Measurements from ENCODE around the gene PCDHA2. TPM values are rescaled to one million over a fixed set of nuclear protein-coding genes. Genes with fewer than 3 reads are reported as not detected.
"Not testable (repeated sequence)": the region's sequence is repeated elsewhere in the genome, so short reads cannot be mapped to it uniquely, and the experiment has no call there.

PCDHA2 gene
- total RNA-seq, 4 donors from 2014 or later: 0.12 to 0.93 (median 0.47) TPM; not detected in 1

DNA sequence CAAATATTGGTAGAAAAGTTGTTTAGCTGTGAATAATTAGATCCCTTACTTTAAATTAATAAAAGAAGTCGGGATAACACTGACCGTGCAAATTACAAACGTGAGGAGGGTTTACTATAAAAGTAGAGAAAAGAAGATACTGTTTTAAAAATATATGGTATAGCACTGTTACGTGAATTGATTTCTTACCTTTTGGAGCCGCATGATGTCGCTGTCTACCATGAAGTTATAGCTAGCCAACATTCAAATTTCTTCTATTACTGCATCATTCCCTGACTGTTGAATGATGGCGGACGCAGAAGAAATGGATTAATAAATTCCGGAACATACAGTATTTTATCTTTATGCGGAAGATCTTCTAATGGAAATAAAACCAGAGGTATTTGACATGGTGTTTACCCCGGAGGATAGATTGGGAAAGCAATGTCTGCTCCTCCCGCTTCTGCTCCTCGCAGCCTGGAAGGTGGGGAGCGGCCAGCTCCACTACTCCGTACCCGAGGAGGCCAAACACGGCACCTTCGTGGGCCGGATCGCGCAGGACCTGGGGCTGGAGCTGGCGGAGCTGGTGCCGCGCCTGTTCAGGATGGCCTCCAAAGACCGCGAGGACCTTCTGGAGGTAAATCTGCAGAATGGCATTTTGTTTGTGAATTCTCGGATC is 33.2 kb downstream of the PCDHA2 start, which contains the start of gene PCDHA6:
PCDHA6 (plus strand) TSS at position 257 of the 658 bp plus-strand sequence; CDS start at position 389, 132 bp downstream.
- DNase-seq (ENCODE audit: low spot score): no peak
- ATAC-seq (ENCODE audit: low FRiP score): no peak
- TF ChIP-seq, protein P1, sequence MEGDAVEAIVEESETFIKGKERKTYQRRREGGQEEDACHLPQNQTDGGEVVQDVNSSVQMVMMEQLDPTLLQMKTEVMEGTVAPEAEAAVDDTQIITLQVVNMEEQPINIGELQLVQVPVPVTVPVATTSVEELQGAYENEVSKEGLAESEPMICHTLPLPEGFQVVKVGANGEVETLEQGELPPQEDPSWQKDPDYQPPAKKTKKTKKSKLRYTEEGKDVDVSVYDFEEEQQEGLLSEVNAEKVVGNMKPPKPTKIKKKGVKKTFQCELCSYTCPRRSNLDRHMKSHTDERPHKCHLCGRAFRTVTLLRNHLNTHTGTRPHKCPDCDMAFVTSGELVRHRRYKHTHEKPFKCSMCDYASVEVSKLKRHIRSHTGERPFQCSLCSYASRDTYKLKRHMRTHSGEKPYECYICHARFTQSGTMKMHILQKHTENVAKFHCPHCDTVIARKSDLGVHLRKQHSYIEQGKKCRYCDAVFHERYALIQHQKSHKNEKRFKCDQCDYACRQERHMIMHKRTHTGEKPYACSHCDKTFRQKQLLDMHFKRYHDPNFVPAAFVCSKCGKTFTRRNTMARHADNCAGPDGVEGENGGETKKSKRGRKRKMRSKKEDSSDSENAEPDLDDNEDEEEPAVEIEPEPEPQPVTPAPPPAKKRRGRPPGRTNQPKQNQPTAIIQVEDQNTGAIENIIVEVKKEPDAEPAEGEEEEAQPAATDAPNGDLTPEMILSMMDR (IDR thresholded peaks at IDR 0.05): no peak

DNA sequence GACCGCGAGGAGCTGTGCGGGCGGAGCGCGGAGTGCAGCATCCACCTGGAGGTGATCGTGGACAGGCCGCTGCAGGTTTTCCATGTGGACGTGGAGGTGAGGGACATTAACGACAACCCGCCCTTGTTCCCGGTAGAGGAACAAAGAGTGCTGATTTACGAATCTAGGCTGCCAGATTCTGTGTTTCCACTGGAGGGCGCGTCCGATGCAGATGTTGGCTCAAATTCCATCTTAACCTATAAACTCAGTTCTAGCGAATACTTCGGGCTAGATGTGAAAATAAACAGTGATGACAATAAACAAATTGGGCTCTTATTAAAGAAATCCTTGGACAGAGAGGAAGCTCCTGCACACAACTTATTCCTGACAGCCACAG is 33.7 kb downstream of the PCDHA2 start:
- TF ChIP-seq, protein P1 (IDR thresholded peaks at IDR 0.05): no peak
- ATAC-seq (ENCODE audit: low FRiP score) (no peak), DNase-seq (ENCODE audit: low spot score) (no peak)

DNA sequence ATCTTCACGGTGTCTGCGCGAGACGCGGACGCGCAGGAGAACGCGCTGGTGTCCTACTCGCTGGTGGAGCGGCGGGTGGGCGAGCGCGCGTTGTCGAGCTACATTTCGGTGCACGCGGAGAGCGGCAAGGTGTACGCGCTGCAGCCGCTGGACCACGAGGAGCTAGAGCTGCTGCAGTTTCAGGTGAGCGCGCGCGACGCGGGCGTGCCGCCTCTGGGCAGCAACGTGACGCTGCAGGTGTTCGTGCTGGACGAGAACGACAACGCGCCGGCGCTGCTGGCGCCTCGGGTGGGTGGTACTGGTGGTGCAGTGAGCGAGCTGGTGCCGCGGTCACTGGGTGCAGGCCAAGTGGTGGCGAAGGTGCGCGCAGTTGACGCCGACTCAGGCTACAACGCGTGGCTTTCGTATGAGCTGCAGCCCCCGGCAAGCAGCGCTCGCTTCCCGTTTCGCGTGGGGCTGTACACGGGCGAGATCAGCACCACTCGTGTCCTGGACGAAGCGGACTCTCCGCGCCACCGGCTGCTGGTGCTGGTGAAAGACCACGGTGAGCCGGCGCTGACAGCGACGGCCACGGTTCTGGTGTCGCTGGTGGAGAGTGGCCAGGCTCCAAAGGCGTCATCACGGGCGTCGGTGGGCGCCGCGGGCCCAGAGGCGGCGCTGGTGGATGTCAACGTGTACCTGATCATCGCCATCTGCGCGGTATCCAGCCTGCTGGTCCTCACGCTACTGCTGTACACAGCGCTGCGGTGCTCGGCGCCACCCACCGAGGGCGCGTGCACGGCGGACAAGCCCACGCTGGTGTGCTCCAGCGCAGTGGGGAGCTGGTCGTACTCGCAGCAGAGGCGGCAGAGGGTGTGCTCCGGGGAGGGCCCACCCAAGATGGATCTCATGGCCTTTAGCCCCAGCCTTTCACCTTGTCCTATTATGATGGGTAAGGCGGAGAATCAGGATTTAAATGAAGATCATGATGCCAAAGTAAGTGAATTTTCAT is 35.2 kb downstream of the PCDHA2 start:
- ATAC-seq (ENCODE audit: low FRiP score); DNase-seq (ENCODE audit: low spot score): not testable (repeated sequence)

DNA sequence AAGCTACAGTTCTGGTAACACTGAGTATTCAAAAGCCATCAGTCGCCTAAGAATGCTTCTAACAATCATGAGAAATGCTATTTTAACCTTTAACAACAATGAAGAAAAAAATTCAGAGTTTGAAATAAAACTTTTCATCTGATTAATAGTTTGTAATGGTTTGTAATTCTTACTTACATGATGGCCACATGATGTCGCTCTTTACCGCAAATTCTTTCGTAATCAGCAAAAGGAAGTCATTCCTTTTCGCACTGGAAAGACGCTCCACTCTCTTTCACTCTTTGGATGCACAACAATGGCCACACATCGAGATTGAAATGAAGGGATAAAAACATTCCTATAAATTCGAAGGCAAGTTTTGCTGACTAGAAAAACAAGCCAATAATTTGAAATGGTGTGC is 39.3 kb downstream of the PCDHA2 start, which contains the start of gene PCDHA7:
PCDHA7 (plus strand) TSS at position 277 of the 400 bp plus-strand sequence; CDS start at position 392, 115 bp downstream.
- TF ChIP-seq, protein P1 (IDR thresholded peaks at IDR 0.05): no peak
- DNase-seq (ENCODE audit: low spot score) (no peak), ATAC-seq (ENCODE audit: low FRiP score) (no peak)

DNA sequence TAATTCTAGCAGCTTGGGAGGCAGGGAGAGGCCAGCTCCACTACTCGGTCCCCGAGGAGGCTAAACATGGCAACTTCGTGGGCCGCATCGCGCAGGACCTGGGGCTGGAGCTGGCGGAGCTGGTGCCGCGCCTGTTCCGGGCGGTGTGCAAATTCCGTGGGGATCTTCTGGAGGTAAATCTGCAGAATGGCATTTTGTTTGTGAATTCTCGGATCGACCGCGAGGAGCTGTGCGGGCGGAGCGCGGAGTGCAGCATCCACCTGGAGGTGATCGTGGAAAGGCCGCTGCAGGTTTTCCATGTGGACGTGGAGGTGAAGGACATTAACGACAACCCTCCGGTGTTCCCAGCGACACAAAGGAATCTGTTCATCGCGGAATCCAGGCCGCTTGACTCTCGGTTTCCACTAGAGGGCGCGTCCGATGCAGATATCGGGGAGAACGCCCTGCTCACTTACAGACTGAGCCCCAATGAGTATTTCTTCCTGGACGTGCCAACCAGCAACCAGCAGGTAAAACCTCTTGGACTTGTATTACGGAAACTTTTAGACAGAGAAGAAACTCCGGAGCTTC is 39.9 kb downstream of the PCDHA2 start:
- not testable (repeated sequence) for ATAC-seq (ENCODE audit: low FRiP score)

DNA sequence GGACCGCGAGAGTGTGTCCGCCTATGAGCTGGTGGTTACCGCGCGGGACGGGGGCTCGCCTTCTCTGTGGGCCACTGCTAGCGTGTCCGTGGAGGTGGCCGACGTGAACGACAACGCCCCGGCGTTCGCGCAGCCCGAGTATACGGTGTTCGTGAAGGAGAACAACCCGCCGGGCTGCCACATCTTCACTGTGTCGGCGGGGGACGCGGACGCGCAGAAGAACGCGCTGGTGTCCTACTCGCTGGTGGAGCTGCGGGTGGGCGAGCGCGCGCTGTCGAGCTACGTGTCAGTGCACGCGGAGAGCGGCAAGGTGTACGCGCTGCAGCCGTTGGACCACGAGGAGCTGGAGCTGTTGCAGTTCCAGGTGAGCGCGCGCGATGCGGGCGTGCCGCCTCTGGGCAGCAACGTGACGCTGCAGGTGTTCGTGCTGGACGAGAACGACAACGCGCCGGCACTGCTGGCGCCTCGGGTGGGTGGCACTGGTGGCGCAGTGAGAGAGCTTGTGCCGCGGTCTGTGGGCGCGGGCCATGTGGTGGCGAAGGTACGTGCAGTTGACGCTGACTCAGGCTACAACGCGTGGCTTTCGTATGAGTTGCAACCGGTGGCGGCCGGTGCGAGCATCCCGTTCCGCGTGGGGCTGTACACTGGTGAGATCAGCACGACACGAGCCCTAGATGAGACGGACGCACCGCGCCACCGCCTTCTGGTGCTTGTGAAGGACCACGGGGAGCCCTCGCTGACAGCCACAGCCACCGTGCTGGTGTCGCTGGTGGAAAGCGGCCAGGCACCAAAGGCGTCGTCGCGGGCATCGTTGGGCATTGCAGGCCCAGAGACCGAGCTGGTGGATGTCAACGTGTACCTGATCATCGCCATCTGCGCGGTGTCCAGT is 41.2 kb downstream of the PCDHA2 start:
- no peak for ATAC-seq (ENCODE audit: low FRiP score)
- no peak for DNase-seq (ENCODE audit: low spot score)

More for the DNA sequence above, 39.9 kb downstream of the PCDHA2 start:
- DNase-seq (ENCODE audit: low spot score): not testable (repeated sequence)

More for the DNA sequence above, 41.2 kb downstream of the PCDHA2 start:
- TF ChIP-seq, protein P1 (IDR thresholded peaks at IDR 0.05): no peak

Data from omental fat pad (tissue), 4 donors.